Natural killer cell (primary cell): ENCODE measurements around the gene VASN. TPM values are rescaled to one million over a fixed set of nuclear protein-coding genes. Genes with fewer than 3 reads are reported as not detected.

ENCODE experiments used
- ATAC-seq, 3 donors: fragments of 150-1000 bp in 2 of 3; fragments of 200-7000 bp in 1 of 3; cut with Tn5 transposase; 1 replicate in 1 of 3; 2 replicates in 2 of 3; pipeline ENCODE4 v1.10.0; 2021; ENCODE audit warnings: mild to moderate bottlenecking in 2 of 3, moderate library complexity in 2 of 3
- DNase-seq, 2 donors: peaks; one replicate each; pipeline versions ENCODE4 v3.0.0 to v3.0.0-alpha.2; 2013 to 2021; ENCODE audit warnings: mixed read lengths in 1 of 2
- H3K27ac ChIP-seq: one replicate; pipeline ENCODE4 v1.5.1; 2013; ENCODE audit warnings: mild to moderate bottlenecking, low read length
- H3K27me3 ChIP-seq: one replicate; pipeline ENCODE4 v1.6.1; 2013; ENCODE audit warnings: low read length; ENCODE audit not compliant: control insufficient read depth, insufficient read depth
- H3K36me3 ChIP-seq: one replicate; pipeline ENCODE4 v1.6.1; 2013; ENCODE audit warnings: low read length; ENCODE audit not compliant: control insufficient read depth, insufficient read depth
- H3K4me1 ChIP-seq: one replicate; pipeline ENCODE4 v1.6.1; 2013; ENCODE audit warnings: low read length; ENCODE audit not compliant: control insufficient read depth, insufficient read depth
- H3K4me3 ChIP-seq: one replicate; pipeline ENCODE4 v1.5.1; 2013; ENCODE audit warnings: low read length
- H3K9me3 ChIP-seq: one replicate; pipeline ENCODE4 v1.6.1; 2013; ENCODE audit warnings: low read length; ENCODE audit not compliant: control insufficient read depth, insufficient read depth
- H3K27ac Mint-ChIP-seq, 2 donors: one replicate each; pipeline ENCODE4 v1.8.0; 2022; ENCODE audit warnings: mild to moderate bottlenecking in 2 of 2, mixed read lengths in 2 of 2, moderate library complexity in 1 of 2
- H3K27me3 Mint-ChIP-seq, 2 donors: one replicate each; pipeline ENCODE4 v1.8.0; 2022; ENCODE audit warnings: low read depth in 2 of 2, mixed read lengths in 2 of 2
- H3K36me3 Mint-ChIP-seq: one replicate; pipeline ENCODE4 v1.8.0; 2022; ENCODE audit warnings: mixed read lengths
- H3K4me1 Mint-ChIP-seq, 2 donors: one replicate each; pipeline ENCODE4 v1.8.0; 2022; ENCODE audit warnings: mixed read lengths in 2 of 2
- H3K4me3 Mint-ChIP-seq: one replicate; pipeline ENCODE4 v1.8.0; 2022; ENCODE audit warnings: mild to moderate bottlenecking, moderate library complexity, mixed read lengths
- H3K9me3 Mint-ChIP-seq, 2 donors: one replicate each; pipeline ENCODE4 v1.8.0; 2022; ENCODE audit warnings: mixed read lengths in 2 of 2
- WGBS: methylation state at CpG from one replicate; pipeline ENCODE4 v1.1.7; 2013; ENCODE audit warnings: missing lambda C conversion rate; ENCODE audit not compliant: insufficient coverage; 5-methylcytosine and 5-hydroxymethylcytosine counted together
- intact Hi-C: fragments of 100-400 bp; cut with micrococcal nuclease; formaldehyde crosslinking; loops from one replicate; pipeline ENCODE4 v1.14.2; 2022
- total RNA-seq, 4 donors: library from RNA; stranded (reverse); fragments of 120-200 nt in 1 of 4; gene quantifications; one replicate each; pipeline versions ENCODE4 v1.2.3 to v1.2.4, GENCODE V29; 2013 to 2022
- TF ChIP-seq, protein P1 (sequence below): fragments of 200-600 bp; IDR thresholded peaks from one replicate; pipeline ENCODE4 v1.8.0; 2022; ENCODE audit warnings: antibody characterized with exemption

The VASN gene
- total RNA-seq, 3 donors from 2014 or later (not counting 1 experiment from before 2014, with no cell fraction given) = 0.35 to 0.93 (median 0.78) TPM

DNA sequence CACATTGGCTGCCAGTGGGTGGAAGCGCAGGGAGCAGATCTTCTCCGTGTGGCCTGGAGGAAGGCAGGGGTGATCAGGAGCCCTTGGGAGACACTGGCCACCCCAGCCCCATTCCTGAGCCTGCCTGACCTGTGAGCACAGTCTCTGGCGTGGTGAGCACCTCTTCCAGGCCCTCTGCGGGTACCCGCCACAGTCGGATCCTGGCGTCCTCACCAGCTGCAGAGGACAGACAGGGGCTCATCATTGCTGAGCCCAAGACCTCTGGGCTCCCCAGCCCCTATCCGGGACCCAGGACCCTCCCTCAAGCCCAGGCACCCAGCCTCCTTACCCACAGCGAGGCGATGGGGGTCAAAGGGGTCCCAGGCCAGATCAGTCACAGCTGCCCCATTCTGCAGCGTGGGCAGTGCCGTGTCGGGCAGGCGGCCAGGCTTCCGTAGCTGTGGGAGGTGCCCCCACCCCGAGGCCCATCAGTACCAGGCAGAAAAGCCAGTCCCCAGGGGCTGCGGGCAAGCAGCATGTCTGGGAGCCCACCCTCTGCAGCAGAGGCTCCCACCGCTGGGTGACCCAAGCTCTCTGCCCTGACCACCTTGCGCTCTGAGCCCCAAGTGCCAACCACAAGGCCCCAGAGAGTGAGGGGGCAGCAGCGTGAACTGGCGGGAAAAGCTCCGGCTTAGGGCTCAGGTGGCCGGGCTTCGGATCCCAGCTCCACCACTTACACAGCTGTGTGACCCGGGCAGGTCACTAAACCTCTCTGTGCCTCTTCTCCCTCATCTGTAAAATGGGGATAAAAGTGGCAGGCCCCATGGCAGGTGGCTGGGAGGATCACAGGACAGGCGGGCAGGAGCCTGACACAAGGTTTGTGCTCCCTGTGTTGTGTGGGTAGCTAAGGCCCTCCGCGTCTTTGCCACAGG lies 10.4 kb upstream of the VASN start:
- H3K9me3 Mint-ChIP-seq = no peaks in the 10 kb centered on the region
- TF ChIP-seq, protein P1, sequence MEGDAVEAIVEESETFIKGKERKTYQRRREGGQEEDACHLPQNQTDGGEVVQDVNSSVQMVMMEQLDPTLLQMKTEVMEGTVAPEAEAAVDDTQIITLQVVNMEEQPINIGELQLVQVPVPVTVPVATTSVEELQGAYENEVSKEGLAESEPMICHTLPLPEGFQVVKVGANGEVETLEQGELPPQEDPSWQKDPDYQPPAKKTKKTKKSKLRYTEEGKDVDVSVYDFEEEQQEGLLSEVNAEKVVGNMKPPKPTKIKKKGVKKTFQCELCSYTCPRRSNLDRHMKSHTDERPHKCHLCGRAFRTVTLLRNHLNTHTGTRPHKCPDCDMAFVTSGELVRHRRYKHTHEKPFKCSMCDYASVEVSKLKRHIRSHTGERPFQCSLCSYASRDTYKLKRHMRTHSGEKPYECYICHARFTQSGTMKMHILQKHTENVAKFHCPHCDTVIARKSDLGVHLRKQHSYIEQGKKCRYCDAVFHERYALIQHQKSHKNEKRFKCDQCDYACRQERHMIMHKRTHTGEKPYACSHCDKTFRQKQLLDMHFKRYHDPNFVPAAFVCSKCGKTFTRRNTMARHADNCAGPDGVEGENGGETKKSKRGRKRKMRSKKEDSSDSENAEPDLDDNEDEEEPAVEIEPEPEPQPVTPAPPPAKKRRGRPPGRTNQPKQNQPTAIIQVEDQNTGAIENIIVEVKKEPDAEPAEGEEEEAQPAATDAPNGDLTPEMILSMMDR = no peak
- no peak for ATAC-seq
- H3K4me1 Mint-ChIP-seq = peaks cover 0 to 12% of the 10 kb centered on the region in 2 donors
- Histone ChIP-seq H3K4me1 (peaks cover 21% of the 10 kb centered on the region), H3K9me3 (no peaks in the 10 kb centered on the region), H3K36me3 (peaks cover 71% of the 10 kb centered on the region), H3K27ac (no peak overlapping the region), H3K4me3 (no peak overlapping the region), H3K27me3 (no peaks in the 10 kb centered on the region)
- 96% methylated on average over 28 of the region's 28 CpGs for WGBS
- no peak overlapping the region for H3K4me3 Mint-ChIP-seq
- H3K27me3 Mint-ChIP-seq = no peaks in the 10 kb centered on the region
- no peaks in the 10 kb centered on the region for H3K36me3 Mint-ChIP-seq
- no peak overlapping the region for H3K27ac Mint-ChIP-seq
- DNase-seq = no peak
- intact Hi-C loops = no loop called here

DNA sequence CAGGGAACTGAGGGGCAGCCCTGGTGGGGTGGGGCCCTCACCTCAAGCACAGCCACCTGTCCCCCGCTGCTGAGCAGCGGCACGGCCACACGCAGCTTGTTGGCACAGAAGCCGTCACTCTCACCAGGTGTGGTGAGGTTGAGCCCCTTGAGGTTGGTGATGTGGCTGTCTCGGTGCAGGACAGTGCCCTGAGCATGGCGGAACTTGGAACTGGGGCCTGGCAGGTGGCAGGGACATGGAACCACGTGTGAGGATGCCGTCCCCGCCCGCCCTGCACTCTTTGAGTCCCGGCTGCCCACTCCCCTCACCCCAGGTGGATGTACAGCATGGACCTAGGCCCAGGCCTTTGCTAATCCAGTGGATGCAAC lies 9.7 kb upstream of the VASN start:
- WGBS = 89% methylated on average over 12 of the region's 12 CpGs
- no peaks in the 10 kb centered on the region for H3K9me3 Mint-ChIP-seq
- Histone ChIP-seq H3K4me1 (peaks cover 21% of the 10 kb centered on the region), H3K4me3 (no peak overlapping the region), H3K36me3 (peaks cover 73% of the 10 kb centered on the region), H3K9me3 (no peaks in the 10 kb centered on the region), H3K27me3 (no peaks in the 10 kb centered on the region), H3K27ac (no peak overlapping the region)
- TF ChIP-seq, protein P1 = no peak
- peaks cover 0 to 12% of the 10 kb centered on the region in 2 donors for H3K4me1 Mint-ChIP-seq
- ATAC-seq = no peak
- DNase-seq = no peak
- H3K4me3 Mint-ChIP-seq = no peak overlapping the region
- intact Hi-C loops = no loop called here
- no peak overlapping the region for H3K27ac Mint-ChIP-seq
- no peaks in the 10 kb centered on the region for H3K27me3 Mint-ChIP-seq
- H3K36me3 Mint-ChIP-seq = no peaks in the 10 kb centered on the region

DNA sequence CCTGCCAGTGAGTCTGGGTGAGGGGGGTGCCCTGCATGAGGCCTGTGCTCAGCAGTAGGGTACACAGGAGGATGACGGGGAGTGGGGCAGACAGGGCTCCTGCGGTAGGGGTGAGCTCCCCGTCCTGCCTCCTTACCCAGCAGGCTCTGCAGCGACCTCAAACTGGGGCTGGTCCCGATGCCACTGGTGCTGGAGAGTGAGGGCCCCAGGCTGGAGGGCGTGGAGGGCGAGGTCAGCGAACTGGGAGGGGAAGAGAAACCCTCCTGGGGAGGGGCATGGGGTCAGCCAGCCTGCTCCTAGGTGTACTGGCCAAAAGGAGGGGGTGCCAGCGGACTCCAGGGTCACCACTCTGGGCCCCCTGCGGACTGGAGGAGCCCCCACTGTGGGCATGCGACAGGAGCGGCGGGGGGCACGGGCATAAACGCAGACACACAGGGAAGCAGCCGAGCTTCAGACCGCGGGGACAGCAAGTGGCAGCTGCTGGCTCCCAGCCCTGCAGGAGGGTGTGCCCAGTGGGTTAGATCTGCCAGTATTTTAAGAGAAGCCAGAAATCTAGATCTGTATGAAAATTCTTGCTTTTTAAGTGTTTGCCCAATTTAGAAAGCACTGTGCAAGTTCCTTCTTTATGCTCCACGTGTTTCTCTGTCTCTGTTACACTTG lies 9.0 kb upstream of the VASN start:
- Mint-ChIP-seq H3K27ac (no peak overlapping the region), H3K9me3 (no peaks in the 10 kb centered on the region), H3K27me3 (no peaks in the 10 kb centered on the region), H3K36me3 (no peaks in the 10 kb centered on the region), H3K4me1 (peaks cover 0 to 12% of the 10 kb centered on the region in 2 donors), H3K4me3 (no peak overlapping the region)
- H3K4me3 ChIP-seq = no peak overlapping the region
- TF ChIP-seq, protein P1 = no peak
- no peak overlapping the region for H3K27ac ChIP-seq
- no peaks in the 10 kb centered on the region for H3K27me3 ChIP-seq
- intact Hi-C loops = no loop called here
- H3K36me3 ChIP-seq = peaks cover 76% of the 10 kb centered on the region
- 92% methylated on average over 19 of the region's 19 CpGs for WGBS
- H3K4me1 ChIP-seq = peaks cover 21% of the 10 kb centered on the region
- H3K9me3 ChIP-seq = no peaks in the 10 kb centered on the region
- ATAC-seq = no peak
- DNase-seq = no peak
